HEK293 (cell line): ENCODE measurements around the gene UNC93B1.

Source experiments
- CTCF ChIA-PET: fragments of 350-600 bp; formaldehyde crosslinking; extraction: SDS; loops from one replicate; lab custom pipeline; 2021; ENCODE audit warnings: antibody characterized with exemption; lab: Yijun Ruan, JAX
- POLR2A ChIA-PET: fragments of 300-600 bp; formaldehyde crosslinking; extraction: SDS; loops from one replicate; lab custom pipeline; 2020; ENCODE audit warnings: antibody characterized with exemption, inconsistent platforms; lab: Yijun Ruan, JAX
- H3K27ac ChIP-seq: fragments of 200-500 bp; sonication (Bioruptor generic); 2 replicates; pipeline ENCODE4 v1.5.1; 2014; ENCODE audit warnings: low read depth, low read length, control low read depth, inconsistent platforms; ENCODE audit errors: extremely low read depth
- H3K36me3 ChIP-seq, 2 experiments: fragments of 200-500 bp in 1 of 2; sonication (Bioruptor generic) in 1 of 2; 1 replicate in 1 of 2; 2 replicates in 1 of 2; pipeline ENCODE4 v1.5.1; 2014 to 2017; ENCODE audit warnings: inconsistent platforms in 2 of 2, low read length in 2 of 2; ENCODE audit not compliant: control insufficient read depth in 2 of 2, insufficient read depth in 1 of 2
- H3K4me1 ChIP-seq: fragments of 200-500 bp; sonication (Bioruptor generic); 2 replicates; pipeline ENCODE4 v1.5.1; 2014; ENCODE audit warnings: mild to moderate bottlenecking, low read length, inconsistent platforms; ENCODE audit not compliant: control insufficient read depth, insufficient read depth
- H3K4me3 ChIP-seq: 2 replicates; pipeline ENCODE4 v1.5.1; 2011; ENCODE audit warnings: low read depth, mild to moderate bottlenecking, control low read depth, low read length, moderate library complexity
- H3K9me3 ChIP-seq: fragments of 200-500 bp; sonication (Bioruptor generic); 2 replicates; pipeline ENCODE4 v1.5.1; 2014; ENCODE audit warnings: low read depth, low read length, inconsistent platforms; ENCODE audit not compliant: control insufficient read depth, insufficient read depth
- FEZF1 ChIP-seq: fragments of 450-650 bp; formaldehyde crosslinking; IDR thresholded peaks from 2 replicates; pipeline ENCODE4 v1.5.1; 2016; ENCODE audit warnings: missing biosample characterization, missing genetic modification characterization
- GLIS2 ChIP-seq: fragments of 450-650 bp; formaldehyde crosslinking; IDR thresholded peaks from 2 replicates; pipeline ENCODE4 v1.5.1; 2016; ENCODE audit warnings: missing biosample characterization, missing genetic modification characterization
- MEIS1 ChIP-seq: sonication (generic); formaldehyde crosslinking; IDR thresholded peaks from 2 replicates; pipeline ENCODE4 v1.8.1; 2022; ENCODE audit warnings: missing genetic modification reagents, mild to moderate bottlenecking, borderline replicate concordance
- OVOL3 ChIP-seq: fragments of 450-650 bp; formaldehyde crosslinking; IDR thresholded peaks from 2 replicates; pipeline ENCODE4 v1.5.1; 2016; ENCODE audit warnings: missing biosample characterization, missing genetic modification characterization
- REPIN1 ChIP-seq: fragments of 450-650 bp; formaldehyde crosslinking; IDR thresholded peaks from 2 replicates; pipeline ENCODE4 v1.5.1; 2017; ENCODE audit warnings: missing biosample characterization, missing genetic modification characterization, low read depth
- SP2 ChIP-seq: fragments of 450-650 bp; formaldehyde crosslinking; IDR thresholded peaks from 2 replicates; pipeline ENCODE4 v1.5.1; 2016; ENCODE audit warnings: missing biosample characterization, missing genetic modification characterization
- TCF7L2 ChIP-seq: IDR thresholded peaks from 2 replicates; pipeline ENCODE4 v1.6.1; 2011; ENCODE audit warnings: low read depth, mild to moderate bottlenecking, inconsistent platforms, low read length, moderate library complexity, borderline replicate concordance
- ZNF221 ChIP-seq: fragments of 450-650 bp; formaldehyde crosslinking; IDR thresholded peaks from 2 replicates; pipeline ENCODE4 v1.5.1; 2017; ENCODE audit warnings: missing biosample characterization, missing genetic modification characterization, borderline replicate concordance
- ZNF394 ChIP-seq: fragments of 450-650 bp; formaldehyde crosslinking; IDR thresholded peaks from 2 replicates; pipeline ENCODE4 v1.5.1; 2016; ENCODE audit warnings: missing biosample characterization, missing genetic modification characterization, mild to moderate bottlenecking, moderate library complexity, borderline replicate concordance
- ZNF549 ChIP-seq: fragments of 450-650 bp; IDR thresholded peaks from 2 replicates; pipeline ENCODE4 v1.5.1; 2018; ENCODE audit warnings: missing biosample characterization, missing genetic modification characterization, mild to moderate bottlenecking, inconsistent platforms, moderate library complexity
- ZNF623 ChIP-seq: fragments of 450-650 bp; formaldehyde crosslinking; IDR thresholded peaks from 2 replicates; pipeline ENCODE4 v1.5.1; 2016; ENCODE audit warnings: missing biosample characterization, missing genetic modification characterization
- ZNF626 ChIP-seq: fragments of 450-650 bp; sonication (Bioruptor Pico); formaldehyde crosslinking; IDR thresholded peaks from 2 replicates; pipeline ENCODE4 v1.5.1; 2018; ENCODE audit warnings: missing biosample characterization, missing genetic modification characterization, inconsistent platforms
- ZNF658 ChIP-seq: fragments of 450-650 bp; formaldehyde crosslinking; IDR thresholded peaks from 2 replicates; pipeline ENCODE4; 2016; ENCODE audit warnings: missing biosample characterization, missing genetic modification characterization
- TF ChIP-seq, protein P1 (sequence below): fragments of 450-650 bp; formaldehyde crosslinking; IDR thresholded peaks from 2 replicates; pipeline ENCODE4 v1.5.1; 2016; ENCODE audit warnings: missing biosample characterization, missing genetic modification characterization
- TF ChIP-seq, protein P2 (sequence below): fragments of 450-650 bp; formaldehyde crosslinking; IDR thresholded peaks from 2 replicates; pipeline ENCODE4 v1.5.1; 2016; ENCODE audit warnings: missing biosample characterization, missing genetic modification characterization
- TF ChIP-seq, protein P3 (sequence below): fragments of 450-650 bp; formaldehyde crosslinking; IDR thresholded peaks from 2 replicates; pipeline ENCODE4 v1.5.1; 2017; ENCODE audit warnings: missing biosample characterization, missing genetic modification characterization
- TF ChIP-seq, protein P4 (sequence below): fragments of 450-650 bp; formaldehyde crosslinking; IDR thresholded peaks from 2 replicates; pipeline ENCODE4 v1.5.1; 2016; ENCODE audit warnings: missing biosample characterization, missing genetic modification characterization
- TF ChIP-seq, protein P5 (sequence below): fragments of 450-650 bp; formaldehyde crosslinking; IDR thresholded peaks from 2 replicates; pipeline ENCODE4 v1.5.1; 2016; ENCODE audit warnings: missing biosample characterization, missing genetic modification characterization

Gene UNC93B1

DNA sequence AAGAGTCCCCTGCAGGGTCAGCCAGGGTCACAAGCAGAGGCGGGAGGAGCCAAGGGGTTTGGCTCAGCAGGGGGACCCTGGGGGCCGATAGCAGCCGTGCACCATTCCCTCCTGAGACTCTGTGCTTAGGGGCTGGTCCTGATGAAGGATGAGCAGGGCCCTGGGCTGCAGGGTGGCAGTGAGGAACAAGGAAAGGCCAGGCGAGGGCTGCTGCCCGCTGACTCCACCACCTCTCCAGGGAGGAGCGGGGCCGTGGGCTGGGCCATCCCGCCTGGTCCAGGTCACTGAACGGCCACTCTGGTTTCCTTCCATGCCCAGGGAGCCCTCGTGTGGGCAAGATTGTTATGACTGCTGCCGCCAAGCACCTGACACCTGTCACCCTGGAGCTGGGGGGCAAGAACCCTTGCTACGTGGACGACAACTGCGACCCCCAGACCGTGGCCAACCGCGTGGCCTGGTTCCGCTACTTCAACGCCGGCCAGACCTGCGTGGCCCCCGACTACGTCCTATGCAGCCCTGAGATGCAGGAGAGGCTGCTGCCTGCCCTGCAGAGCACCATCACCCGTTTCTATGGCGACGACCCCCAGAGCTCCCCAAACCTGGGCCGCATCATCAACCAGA lies 17.4 kb upstream of the UNC93B1 start:
- ChIA-PET CTCF (interaction anchor here (0.7 to 2.0 kb wide), 4 partner anchors 12 to 204 kb away, joined by 3 to 7 read pairs (median 4); partner anchors contain the start of gene ALDH3B1), POLR2A (interaction anchor here (0.5 to 1.3 kb wide), 2 partner anchors 8 to 11 kb away, joined by 3 to 6 read pairs; partner anchors contain the start of gene ALDH3B1)
- H3K4me3 ChIP-seq: no peak overlapping the region
- TF ChIP-seq ZNF221 (tag by site-specific recombination) (no peak), REPIN1 (tag by site-specific recombination) (no peak), ZNF626 (no peak), TCF7L2 (no peak), SP2 (no peak)
- TF ChIP-seq, protein P1, sequence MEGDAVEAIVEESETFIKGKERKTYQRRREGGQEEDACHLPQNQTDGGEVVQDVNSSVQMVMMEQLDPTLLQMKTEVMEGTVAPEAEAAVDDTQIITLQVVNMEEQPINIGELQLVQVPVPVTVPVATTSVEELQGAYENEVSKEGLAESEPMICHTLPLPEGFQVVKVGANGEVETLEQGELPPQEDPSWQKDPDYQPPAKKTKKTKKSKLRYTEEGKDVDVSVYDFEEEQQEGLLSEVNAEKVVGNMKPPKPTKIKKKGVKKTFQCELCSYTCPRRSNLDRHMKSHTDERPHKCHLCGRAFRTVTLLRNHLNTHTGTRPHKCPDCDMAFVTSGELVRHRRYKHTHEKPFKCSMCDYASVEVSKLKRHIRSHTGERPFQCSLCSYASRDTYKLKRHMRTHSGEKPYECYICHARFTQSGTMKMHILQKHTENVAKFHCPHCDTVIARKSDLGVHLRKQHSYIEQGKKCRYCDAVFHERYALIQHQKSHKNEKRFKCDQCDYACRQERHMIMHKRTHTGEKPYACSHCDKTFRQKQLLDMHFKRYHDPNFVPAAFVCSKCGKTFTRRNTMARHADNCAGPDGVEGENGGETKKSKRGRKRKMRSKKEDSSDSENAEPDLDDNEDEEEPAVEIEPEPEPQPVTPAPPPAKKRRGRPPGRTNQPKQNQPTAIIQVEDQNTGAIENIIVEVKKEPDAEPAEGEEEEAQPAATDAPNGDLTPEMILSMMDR (tag by site-specific recombination): peak; percentile 45
- TF ChIP-seq, protein P2, sequence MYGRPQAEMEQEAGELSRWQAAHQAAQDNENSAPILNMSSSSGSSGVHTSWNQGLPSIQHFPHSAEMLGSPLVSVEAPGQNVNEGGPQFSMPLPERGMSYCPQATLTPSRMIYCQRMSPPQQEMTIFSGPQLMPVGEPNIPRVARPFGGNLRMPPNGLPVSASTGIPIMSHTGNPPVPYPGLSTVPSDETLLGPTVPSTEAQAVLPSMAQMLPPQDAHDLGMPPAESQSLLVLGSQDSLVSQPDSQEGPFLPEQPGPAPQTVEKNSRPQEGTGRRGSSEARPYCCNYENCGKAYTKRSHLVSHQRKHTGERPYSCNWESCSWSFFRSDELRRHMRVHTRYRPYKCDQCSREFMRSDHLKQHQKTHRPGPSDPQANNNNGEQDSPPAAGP (tag by site-specific recombination): no peak
- no peak overlapping the region for H3K27ac ChIP-seq
- H3K9me3 ChIP-seq: no peaks in the 10 kb centered on the region
- H3K4me1 ChIP-seq: no peaks in the 10 kb centered on the region
- peaks cover 0 to 14% of the 10 kb centered on the region in 2 experiments; a peak in 1 of 3 replicates for H3K36me3 ChIP-seq

DNA sequence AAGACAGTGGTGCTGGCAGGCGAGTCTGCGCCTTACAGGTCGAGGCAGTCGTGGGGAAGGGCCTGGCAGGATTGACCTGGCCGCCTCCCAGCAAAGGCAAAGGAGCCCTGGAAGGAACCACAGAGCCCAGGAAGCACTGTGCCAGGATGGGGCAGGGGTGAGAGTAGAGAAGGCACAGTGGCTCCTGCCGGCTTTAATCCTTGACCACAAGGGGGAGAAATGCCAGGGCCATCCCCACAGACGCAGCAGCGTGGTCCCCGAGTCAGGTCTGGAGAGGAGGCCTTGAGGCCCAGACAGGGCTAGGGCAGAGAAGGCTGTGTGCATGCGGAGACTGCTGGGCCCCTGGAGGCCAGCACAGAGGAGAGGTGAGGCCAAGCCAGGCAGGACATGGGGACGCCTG lies 16.7 kb upstream of the UNC93B1 start:
- Histone ChIP-seq H3K4me1 (no peaks in the 10 kb centered on the region), H3K4me3 (no peak overlapping the region), H3K9me3 (no peaks in the 10 kb centered on the region), H3K36me3 (peaks cover 0 to 8% of the 10 kb centered on the region in 2 experiments; a peak in 1 of 3 replicates), H3K27ac (no peak overlapping the region)
- POLR2A ChIA-PET: no interaction called here
- CTCF ChIA-PET: interaction anchor here (0.7 to 2.0 kb wide), 3 partner anchors 11 to 203 kb away, joined by 3 to 7 read pairs (median 5); partner anchors contain the start of gene ALDH3B1
- TF ChIP-seq, protein P1 (tag by site-specific recombination): peak; percentile 58
- TF ChIP-seq, protein P3, sequence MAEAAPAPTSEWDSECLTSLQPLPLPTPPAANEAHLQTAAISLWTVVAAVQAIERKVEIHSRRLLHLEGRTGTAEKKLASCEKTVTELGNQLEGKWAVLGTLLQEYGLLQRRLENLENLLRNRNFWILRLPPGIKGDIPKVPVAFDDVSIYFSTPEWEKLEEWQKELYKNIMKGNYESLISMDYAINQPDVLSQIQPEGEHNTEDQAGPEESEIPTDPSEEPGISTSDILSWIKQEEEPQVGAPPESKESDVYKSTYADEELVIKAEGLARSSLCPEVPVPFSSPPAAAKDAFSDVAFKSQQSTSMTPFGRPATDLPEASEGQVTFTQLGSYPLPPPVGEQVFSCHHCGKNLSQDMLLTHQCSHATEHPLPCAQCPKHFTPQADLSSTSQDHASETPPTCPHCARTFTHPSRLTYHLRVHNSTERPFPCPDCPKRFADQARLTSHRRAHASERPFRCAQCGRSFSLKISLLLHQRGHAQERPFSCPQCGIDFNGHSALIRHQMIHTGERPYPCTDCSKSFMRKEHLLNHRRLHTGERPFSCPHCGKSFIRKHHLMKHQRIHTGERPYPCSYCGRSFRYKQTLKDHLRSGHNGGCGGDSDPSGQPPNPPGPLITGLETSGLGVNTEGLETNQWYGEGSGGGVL (tag by site-specific recombination): no peak
- TF ChIP-seq FEZF1 (tag by site-specific recombination): no peak
- TF ChIP-seq OVOL3 (tag by site-specific recombination): no peak
- TF ChIP-seq MEIS1 (CRISPR knock-in tag): no peak

DNA sequence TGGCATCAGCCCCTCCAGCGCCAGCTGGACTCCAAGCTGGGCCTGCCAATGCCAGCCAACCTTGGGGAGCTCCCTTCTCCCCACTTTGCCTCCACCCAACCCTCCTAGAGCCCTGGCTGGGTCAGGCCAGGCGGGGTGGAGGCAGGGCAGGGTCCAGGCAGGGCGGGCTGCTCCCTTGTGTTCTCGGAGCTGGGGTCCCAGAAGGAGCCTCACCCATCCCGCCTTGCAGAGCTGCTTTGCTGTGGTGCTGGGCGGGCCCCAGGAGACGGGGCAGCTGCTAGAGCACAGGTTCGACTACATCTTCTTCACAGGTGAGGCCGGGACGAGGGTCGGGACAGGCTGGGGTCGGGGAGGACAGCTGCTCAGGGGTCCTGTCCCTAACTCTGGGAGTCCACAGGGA lies 15.6 kb upstream of the UNC93B1 start:
- CTCF ChIA-PET: no interaction called here
- Histone ChIP-seq H3K4me1 (no peaks in the 10 kb centered on the region), H3K9me3 (no peaks in the 10 kb centered on the region), H3K4me3 (no peak overlapping the region), H3K36me3 (no peaks in the 10 kb centered on the region), H3K27ac (no peak overlapping the region)
- POLR2A ChIA-PET: no interaction called here
- TF ChIP-seq GLIS2 (tag by site-specific recombination) (no peak), ZNF549 (no peak), ZNF623 (tag by site-specific recombination) (no peak), ZNF658 (no peak), ZNF394 (no peak)
- TF ChIP-seq, protein P4, sequence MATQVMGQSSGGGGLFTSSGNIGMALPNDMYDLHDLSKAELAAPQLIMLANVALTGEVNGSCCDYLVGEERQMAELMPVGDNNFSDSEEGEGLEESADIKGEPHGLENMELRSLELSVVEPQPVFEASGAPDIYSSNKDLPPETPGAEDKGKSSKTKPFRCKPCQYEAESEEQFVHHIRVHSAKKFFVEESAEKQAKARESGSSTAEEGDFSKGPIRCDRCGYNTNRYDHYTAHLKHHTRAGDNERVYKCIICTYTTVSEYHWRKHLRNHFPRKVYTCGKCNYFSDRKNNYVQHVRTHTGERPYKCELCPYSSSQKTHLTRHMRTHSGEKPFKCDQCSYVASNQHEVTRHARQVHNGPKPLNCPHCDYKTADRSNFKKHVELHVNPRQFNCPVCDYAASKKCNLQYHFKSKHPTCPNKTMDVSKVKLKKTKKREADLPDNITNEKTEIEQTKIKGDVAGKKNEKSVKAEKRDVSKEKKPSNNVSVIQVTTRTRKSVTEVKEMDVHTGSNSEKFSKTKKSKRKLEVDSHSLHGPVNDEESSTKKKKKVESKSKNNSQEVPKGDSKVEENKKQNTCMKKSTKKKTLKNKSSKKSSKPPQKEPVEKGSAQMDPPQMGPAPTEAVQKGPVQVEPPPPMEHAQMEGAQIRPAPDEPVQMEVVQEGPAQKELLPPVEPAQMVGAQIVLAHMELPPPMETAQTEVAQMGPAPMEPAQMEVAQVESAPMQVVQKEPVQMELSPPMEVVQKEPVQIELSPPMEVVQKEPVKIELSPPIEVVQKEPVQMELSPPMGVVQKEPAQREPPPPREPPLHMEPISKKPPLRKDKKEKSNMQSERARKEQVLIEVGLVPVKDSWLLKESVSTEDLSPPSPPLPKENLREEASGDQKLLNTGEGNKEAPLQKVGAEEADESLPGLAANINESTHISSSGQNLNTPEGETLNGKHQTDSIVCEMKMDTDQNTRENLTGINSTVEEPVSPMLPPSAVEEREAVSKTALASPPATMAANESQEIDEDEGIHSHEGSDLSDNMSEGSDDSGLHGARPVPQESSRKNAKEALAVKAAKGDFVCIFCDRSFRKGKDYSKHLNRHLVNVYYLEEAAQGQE (tag by site-specific recombination): no peak
- TF ChIP-seq, protein P5, sequence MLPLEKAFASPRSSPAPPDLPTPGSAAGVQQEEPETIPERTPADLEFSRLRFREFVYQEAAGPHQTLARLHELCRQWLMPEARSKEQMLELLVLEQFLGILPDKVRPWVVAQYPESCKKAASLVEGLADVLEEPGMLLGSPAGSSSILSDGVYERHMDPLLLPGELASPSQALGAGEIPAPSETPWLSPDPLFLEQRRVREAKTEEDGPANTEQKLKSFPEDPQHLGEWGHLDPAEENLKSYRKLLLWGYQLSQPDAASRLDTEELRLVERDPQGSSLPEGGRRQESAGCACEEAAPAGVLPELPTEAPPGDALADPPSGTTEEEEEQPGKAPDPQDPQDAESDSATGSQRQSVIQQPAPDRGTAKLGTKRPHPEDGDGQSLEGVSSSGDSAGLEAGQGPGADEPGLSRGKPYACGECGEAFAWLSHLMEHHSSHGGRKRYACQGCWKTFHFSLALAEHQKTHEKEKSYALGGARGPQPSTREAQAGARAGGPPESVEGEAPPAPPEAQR: no peak
